Tongue (tissue), 2 donors: ENCODE results near the gene P3H2. TPM values are rescaled to one million over a fixed set of nuclear protein-coding genes. Genes with fewer than 3 reads are reported as not detected.

Experiments
- DNase-seq: peaks from one replicate; pipeline ENCODE4 v3.0.0-alpha.2; 2015
- total RNA-seq: library from RNA; depleted of rRNA; stranded (reverse); fragments of >200 nt; gene quantifications from one replicate; pipeline ENCODE4 v1.2.3, GENCODE V29; 2014

Gene P3H2
- total RNA-seq, 1 donor from 2014 or later, result 33.1 TPM

GRCh38 chr3:190125436-190126068 is 4.9 kb upstream of the P3H2 start:
- DNase-seq, result peak; percentile 30

GRCh38 chr3:190124067-190124466 is 3.4 kb upstream of the P3H2 start:
- no peak for DNase-seq

- DNase-seq, result no peak
Observed at GRCh38 chr3:190122198-190122771, 1.6 kb upstream of the P3H2 start.

GRCh38 chr3:190121383-190121782 is 686 bp upstream of the P3H2 start:
- no peak for DNase-seq

GRCh38 chr3:190121061-190121377 is 322 bp upstream of the P3H2 start:
- no peak for DNase-seq

- no peak for DNase-seq
Observed at GRCh38 chr3:190119461-190120268, 1.0 kb downstream of the P3H2 start.

- DNase-seq, result no peak
Observed at GRCh38 chr3:190118438-190118837, 2.3 kb downstream of the P3H2 start.

- no peak for DNase-seq
Observed at GRCh38 chr3:190117981-190118380, 2.7 kb downstream of the P3H2 start.

- DNase-seq, result no peak
Observed at GRCh38 chr3:190116551-190117067, 4.1 kb downstream of the P3H2 start.

- no peak for DNase-seq
Observed at GRCh38 chr3:190110826-190111225, 9.9 kb downstream of the P3H2 start.

GRCh38 chr3:190109441-190109840 is 11.3 kb downstream of the P3H2 start:
- no peak for DNase-seq

- no peak for DNase-seq
Observed at GRCh38 chr3:190108804-190109203, 11.9 kb downstream of the P3H2 start.

- DNase-seq, result no peak
Observed at GRCh38 chr3:190105876-190106275, 14.8 kb downstream of the P3H2 start.

GRCh38 chr3:190101320-190102011 is 19.2 kb downstream of the P3H2 start:
- DNase-seq, result peak; percentile 38

- DNase-seq, result peak; percentile 64
Observed at GRCh38 chr3:190099099-190099498, 21.6 kb downstream of the P3H2 start.

GRCh38 chr3:190097617-190098016 is 23.1 kb downstream of the P3H2 start:
- DNase-seq, result no peak

GRCh38 chr3:190097025-190097424 is 23.7 kb downstream of the P3H2 start:
- DNase-seq, result no peak

GRCh38 chr3:190096345-190096744 is 24.4 kb downstream of the P3H2 start:
- DNase-seq, result no peak

- peak; percentile 61 for DNase-seq
Observed at GRCh38 chr3:190094160-190094718, 26.5 kb downstream of the P3H2 start.

- DNase-seq, result peak; percentile 62
Observed at GRCh38 chr3:190092250-190092649, 28.4 kb downstream of the P3H2 start.

GRCh38 chr3:190089711-190090110 is 31.0 kb downstream of the P3H2 start:
- DNase-seq, result no peak

GRCh38 chr3:190088890-190089289 is 31.8 kb downstream of the P3H2 start:
- DNase-seq, result no peak

GRCh38 chr3:190086191-190086590 is 34.5 kb downstream of the P3H2 start:
- no peak for DNase-seq
